ENCODE results near the gene CLTCL1. TPM values are rescaled to one million over a fixed set of nuclear protein-coding genes. Genes with fewer than 3 reads are reported as not detected.
"Not testable (repeated sequence)": the region's sequence is repeated elsewhere in the genome, so short reads cannot be mapped to it uniquely, and the experiment has no call there.

The CLTCL1 gene
- total and polyA plus RNA-seq, 11 donors, result 4.6 to 20.9 (median 10.2) TPM

DNA sequence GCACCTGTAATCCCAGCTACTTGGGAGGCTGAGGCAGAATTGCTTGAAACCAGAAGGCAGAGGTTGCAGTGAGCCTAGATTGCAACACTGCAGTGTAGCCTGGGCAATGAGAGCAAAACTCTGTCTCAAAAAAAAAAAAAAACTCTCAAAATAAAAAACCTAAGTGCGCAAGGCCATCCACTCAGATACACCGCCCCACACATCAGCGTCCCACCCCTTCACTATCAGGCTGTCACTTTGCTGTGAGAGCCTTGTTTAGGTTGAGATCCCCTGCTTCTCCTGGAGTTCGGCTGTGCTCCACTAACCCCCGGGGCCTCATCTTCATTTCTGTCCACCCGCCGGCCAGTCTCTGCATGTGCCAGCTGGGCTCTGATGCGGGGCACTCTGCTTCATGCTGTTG, 125.1 kb downstream of the CLTCL1 start:
- Histone ChIP-seq H3K27me3 (peaks cover 8 to 60% (median 34%) of the 10 kb centered on the region in 9 donors), H3K4me3 (no peak overlapping the region), H3K9me3 (peaks cover 0 to 7% (median 0%) of the 10 kb centered on the region in 12 donors), H3K36me3 (no peaks in the 10 kb centered on the region), H3K27ac (no peak overlapping the region), H3K4me1 (peaks cover 0 to 24% (median 16%) of the 10 kb centered on the region in 12 donors)
- TF ChIP-seq, protein P1, sequence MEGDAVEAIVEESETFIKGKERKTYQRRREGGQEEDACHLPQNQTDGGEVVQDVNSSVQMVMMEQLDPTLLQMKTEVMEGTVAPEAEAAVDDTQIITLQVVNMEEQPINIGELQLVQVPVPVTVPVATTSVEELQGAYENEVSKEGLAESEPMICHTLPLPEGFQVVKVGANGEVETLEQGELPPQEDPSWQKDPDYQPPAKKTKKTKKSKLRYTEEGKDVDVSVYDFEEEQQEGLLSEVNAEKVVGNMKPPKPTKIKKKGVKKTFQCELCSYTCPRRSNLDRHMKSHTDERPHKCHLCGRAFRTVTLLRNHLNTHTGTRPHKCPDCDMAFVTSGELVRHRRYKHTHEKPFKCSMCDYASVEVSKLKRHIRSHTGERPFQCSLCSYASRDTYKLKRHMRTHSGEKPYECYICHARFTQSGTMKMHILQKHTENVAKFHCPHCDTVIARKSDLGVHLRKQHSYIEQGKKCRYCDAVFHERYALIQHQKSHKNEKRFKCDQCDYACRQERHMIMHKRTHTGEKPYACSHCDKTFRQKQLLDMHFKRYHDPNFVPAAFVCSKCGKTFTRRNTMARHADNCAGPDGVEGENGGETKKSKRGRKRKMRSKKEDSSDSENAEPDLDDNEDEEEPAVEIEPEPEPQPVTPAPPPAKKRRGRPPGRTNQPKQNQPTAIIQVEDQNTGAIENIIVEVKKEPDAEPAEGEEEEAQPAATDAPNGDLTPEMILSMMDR (IDR thresholded peaks at IDR 0.05), result no peak
- no peak for TF ChIP-seq POLR2A (IDR thresholded peaks at IDR 0.05)
- ATAC-seq, result no peak
- intact Hi-C loops (cut with DNase I), result no loop called here
- WGBS, 4 donors, result 70 to 78% (median 76%) methylated on average over 8 of the region's 8 CpGs
- no peak for DNase-seq

- no peak overlapping the region for H3K4me3 ChIP-seq
- TF ChIP-seq, protein P1 (IDR thresholded peaks at IDR 0.05), result no peak
- no peak overlapping the region for H3K27ac ChIP-seq
- H3K27me3 ChIP-seq, result peaks cover 8 to 59% (median 32%) of the 10 kb centered on the region in 9 donors
- 93 to 96% (median 94%) methylated on average over 6 of the region's 6 CpGs for WGBS, 4 donors
- no peak for ATAC-seq
- peaks cover 0 to 7% (median 0%) of the 10 kb centered on the region in 12 donors for H3K9me3 ChIP-seq
- no peaks in the 10 kb centered on the region for H3K36me3 ChIP-seq
- intact Hi-C loops (cut with DNase I), result no loop called here
- no peak for DNase-seq
- peaks cover 0 to 6% (median 2%) of the 10 kb centered on the region in 12 donors for H3K4me1 ChIP-seq
These were observed 127.1 kb downstream of the CLTCL1 start for GRCh38 chr22:19164425-19164824.

DNA sequence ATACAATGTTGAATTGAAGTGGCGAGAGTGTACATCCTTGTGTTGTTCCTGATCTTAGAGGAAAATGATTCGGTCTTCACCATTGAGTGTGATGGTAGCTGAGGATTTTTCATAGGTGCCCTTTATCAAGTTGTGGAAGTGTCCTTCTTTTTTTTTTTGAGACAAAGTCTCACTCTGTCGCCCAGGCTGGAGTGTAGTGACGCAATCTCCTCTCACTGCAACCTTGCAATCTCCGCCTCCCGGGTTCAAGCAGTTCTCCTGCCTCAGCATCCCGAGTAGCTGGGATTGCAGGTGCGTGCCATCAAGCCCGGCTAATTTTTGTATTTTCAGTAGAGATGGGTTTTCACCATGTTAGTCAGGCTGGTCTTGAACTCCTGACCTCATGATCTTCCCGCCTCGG, 132.9 kb downstream of the CLTCL1 start:
- WGBS, 4 donors, result 84 to 90% (median 86%) methylated on average over 11 of the region's 11 CpGs
- H3K36me3 ChIP-seq; ATAC-seq; H3K27ac ChIP-seq; H3K4me1 ChIP-seq; DNase-seq; H3K9me3 ChIP-seq; intact Hi-C loops (cut with DNase I); H3K4me3 ChIP-seq: not testable (repeated sequence)
- H3K27me3 ChIP-seq, result peaks cover 0 to 25% (median 3%) of the 10 kb centered on the region in 9 donors

DNA sequence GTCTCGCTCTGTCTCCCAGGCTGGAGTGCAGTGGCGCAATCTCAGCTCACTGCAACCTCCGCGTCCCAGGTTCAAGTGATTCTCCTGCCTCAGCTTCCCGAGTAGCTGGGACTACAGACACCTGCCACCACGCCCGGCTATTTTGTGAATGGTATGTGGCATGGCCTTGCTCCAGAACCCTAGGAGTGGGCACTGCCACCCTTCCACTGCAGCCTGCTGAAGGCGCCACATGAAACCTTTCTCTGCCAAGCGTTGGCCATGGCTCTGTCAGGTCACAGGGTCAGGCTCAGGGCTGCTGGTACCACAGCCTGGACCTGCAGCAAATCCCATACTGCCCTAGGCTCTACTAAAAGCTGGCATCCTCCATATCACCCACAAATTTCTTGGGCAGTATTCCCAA, 135.4 kb downstream of the CLTCL1 start:
- H3K36me3 ChIP-seq; H3K27ac ChIP-seq; H3K4me3 ChIP-seq; ATAC-seq; intact Hi-C loops (cut with DNase I); DNase-seq; H3K4me1 ChIP-seq; H3K9me3 ChIP-seq: not testable (repeated sequence)
- WGBS, 4 donors, result 80 to 91% (median 85%) methylated on average over 9 of the region's 9 CpGs
- peaks cover 5 to 44% (median 23%) of the 10 kb centered on the region in 9 donors for H3K27me3 ChIP-seq

GRCh38 chr22:19152942-19153883, 138.3 kb downstream of the CLTCL1 start:
- Histone ChIP-seq H3K36me3 (no peaks in the 10 kb centered on the region), H3K27ac (no peak overlapping the region), H3K4me1 (peaks cover 0 to 19% (median 0%) of the 10 kb centered on the region in 12 donors), H3K27me3 (peaks cover 27 to 65% (median 44%) of the 10 kb centered on the region in 9 donors), H3K4me3 (no peak overlapping the region), H3K9me3 (no peaks in the 10 kb centered on the region)
- no peak for TF ChIP-seq POLR2A (IDR thresholded peaks at IDR 0.05)
- TF ChIP-seq, protein P1 (IDR thresholded peaks at IDR 0.05), result no peak
- DNase-seq (no peak), ATAC-seq (no peak)
- intact Hi-C loops (cut with DNase I), result no loop called here
- 59 to 64% (median 59%) methylated on average over 11 of the region's 11 CpGs for WGBS, 4 donors

Data from heart left ventricle (tissue), 16 donors.